ENCODE data around the gene CEP57. TPM values are rescaled to one million over a fixed set of nuclear protein-coding genes. Genes with fewer than 3 reads are reported as not detected.
A peak's percentile ranks its signal among the peaks of the same experiment; 100 is the strongest.

CEP57 gene
- total and polyA plus RNA-seq, 2 donors (not counting 1 experiment from before 2014, with no cell fraction given), result 19.0 to 82.9 TPM

GRCh38 chr11:95776859-95777258 lies 13.4 kb upstream of the CEP57 start:
- Histone ChIP-seq H3K4me2 (replicated peaks; ENCODE audit: low read depth, low read length, poor library complexity, severe bottlenecking) (no peak overlapping the region), H3K4me1 (ENCODE audit: control insufficient read depth in 2 of 2, insufficient read depth in 2 of 2, low read length in 2 of 2) (peaks cover 0 to 10% of the 10 kb centered on the region in 2 donors), H4K20me1 (ENCODE audit: control insufficient read depth, insufficient read depth, low read length, poor library complexity, severe bottlenecking) (no peaks in the 10 kb centered on the region), H3K36me3 (replicated peaks in 1 of 2; ENCODE audit: control extremely low read depth in 1 of 2, control insufficient read depth in 1 of 2, extremely low read depth in 1 of 2, insufficient read depth in 2 of 2, low read length in 1 of 2) (peaks cover 15 to 77% of the 10 kb centered on the region in 2 experiments), H3K79me2 (ENCODE audit: control insufficient read depth, insufficient read depth, low read length) (no peaks in the 10 kb centered on the region), H3K27me3 (replicated peaks in 1 of 4; ENCODE audit: control extremely low read depth in 1 of 4, control insufficient read depth in 3 of 4, insufficient read depth in 4 of 4, low read length in 3 of 4) (no peaks in the 10 kb centered on the region), H3K4me3 (ENCODE audit: control extremely low read depth in 1 of 5, extremely low read depth in 1 of 5, insufficient read depth in 1 of 5, low read depth in 2 of 5, low read length in 4 of 5) (no peak overlapping the region), H3K9ac (ENCODE audit: low read length) (no peak overlapping the region), H2AFZ (ENCODE audit: insufficient read depth, low read depth, low read length, poor library complexity, severe bottlenecking) (no peak overlapping the region), H3K27ac (ENCODE audit: low read length in 2 of 2) (no peak overlapping the region), H3K9me3 (ENCODE audit: control extremely low read depth in 1 of 3, control insufficient read depth in 2 of 3, insufficient read depth in 1 of 3, low read length in 2 of 3) (no peaks in the 10 kb centered on the region)
- H3K4me3 Mint-ChIP-seq, result no peak overlapping the region
- no peak for ATAC-seq (ENCODE audit: low read depth)
- intact Hi-C loops (cut with micrococcal nuclease), result no loop called here
- H3K9me3 Mint-ChIP-seq (ENCODE audit: insufficient read depth), result no peaks in the 10 kb centered on the region
- H3K27me3 Mint-ChIP-seq, result no peaks in the 10 kb centered on the region
- POLR2A ChIA-PET, result no interaction called here
- CTCF ChIA-PET, result interaction anchor here (0.5 to 1.4 kb wide), 4 partner anchors 250 to 625 kb away, joined by 3 to 4 read pairs (median 3); no protein-coding TSS in a partner anchor
- no peak overlapping the region for H3K27ac Mint-ChIP-seq
- TF ChIP-seq CTCF (IDR thresholded peaks at IDR 0.05), result no peak
- TF ChIP-seq EZH2 (IDR thresholded peaks at IDR 0.05; ENCODE audit: borderline replicate concordance, insufficient read depth, low read depth, low read length, poor library complexity, severe bottlenecking), result no peak
- no peak for DNase-seq
- peaks cover 22% of the 10 kb centered on the region for H3K4me1 Mint-ChIP-seq

- WGBS (ENCODE audit: insufficient coverage), result 83% methylated on average over 2 of the region's 3 CpGs
- Mint-ChIP-seq H3K4me3 (no peak overlapping the region), H3K9me3 (ENCODE audit: insufficient read depth) (no peaks in the 10 kb centered on the region), H3K4me1 (peaks cover 32% of the 10 kb centered on the region), H3K27me3 (no peaks in the 10 kb centered on the region), H3K27ac (no peak overlapping the region)
- Histone ChIP-seq H3K36me3 (replicated peaks in 1 of 2; ENCODE audit: control extremely low read depth in 1 of 2, control insufficient read depth in 1 of 2, extremely low read depth in 1 of 2, insufficient read depth in 2 of 2, low read length in 1 of 2) (peaks cover 16 to 83% of the 10 kb centered on the region in 2 experiments), H3K79me2 (ENCODE audit: control insufficient read depth, insufficient read depth, low read length) (no peaks in the 10 kb centered on the region), H3K27me3 (replicated peaks in 1 of 4; ENCODE audit: control extremely low read depth in 1 of 4, control insufficient read depth in 3 of 4, insufficient read depth in 4 of 4, low read length in 3 of 4) (no peaks in the 10 kb centered on the region), H3K9ac (ENCODE audit: low read length) (no peak overlapping the region), H3K27ac (ENCODE audit: low read length in 2 of 2) (peak overlapping the region in 1 of 2 donors; percentile 1), H3K4me1 (ENCODE audit: control insufficient read depth in 2 of 2, insufficient read depth in 2 of 2, low read length in 2 of 2) (peaks cover 0 to 10% of the 10 kb centered on the region in 2 donors), H3K4me3 (ENCODE audit: control extremely low read depth in 1 of 5, extremely low read depth in 1 of 5, insufficient read depth in 1 of 5, low read depth in 2 of 5, low read length in 4 of 5) (no peak overlapping the region), H2AFZ (ENCODE audit: insufficient read depth, low read depth, low read length, poor library complexity, severe bottlenecking) (no peak overlapping the region), H3K9me3 (ENCODE audit: control extremely low read depth in 1 of 3, control insufficient read depth in 2 of 3, insufficient read depth in 1 of 3, low read length in 2 of 3) (no peaks in the 10 kb centered on the region), H4K20me1 (ENCODE audit: control insufficient read depth, insufficient read depth, low read length, poor library complexity, severe bottlenecking) (no peaks in the 10 kb centered on the region), H3K4me2 (replicated peaks; ENCODE audit: low read depth, low read length, poor library complexity, severe bottlenecking) (no peak overlapping the region)
- CTCF ChIA-PET, result interaction anchor here (1.0 to 2.5 kb wide), 2 partner anchors 11 to 73 kb away, joined by 3 to 9 read pairs; partner anchors contain the start of genes CEP57 and FAM76B
- DNase-seq (peak; percentile 26), ATAC-seq (ENCODE audit: low read depth) (no peak)
- POLR2A ChIA-PET, result interaction anchor here (0.5 kb wide), 1 partner anchor 617 kb away, joined by 3 read pairs; no protein-coding TSS in a partner anchor
- TF ChIP-seq EZH2 (IDR thresholded peaks at IDR 0.05; ENCODE audit: borderline replicate concordance, insufficient read depth, low read depth, low read length, poor library complexity, severe bottlenecking), result no peak
- TF ChIP-seq CTCF (IDR thresholded peaks at IDR 0.05), result no peak
- intact Hi-C loops (cut with micrococcal nuclease), result no loop called here
Observed at GRCh38 chr11:95778699-95779098, 11.6 kb upstream of the CEP57 start.

All from B cell (primary cell).